Left renal cortex interstitium (tissue), 4 donors: ENCODE measurements around the gene RPS2. TPM values are rescaled to one million over a fixed set of nuclear protein-coding genes. Genes with fewer than 3 reads are reported as not detected.

Source experiments
- DNase-seq, 4 donors: peaks; one replicate each; pipeline ENCODE4 v3.0.0-alpha.2; 2013; ENCODE audit warnings: low read depth in 4 of 4, low spot score in 2 of 4, missing footprints in 1 of 4
- polyA plus RNA-seq, 4 donors: library from polyadenylated mRNA; unstranded; fragments of 120-200 nt; gene quantifications; one replicate each; pipeline ENCODE4 v1.2.1, GENCODE V29; 2013; ENCODE audit not compliant: insufficient read length in 4 of 4

Gene RPS2
- polyA plus RNA-seq, 4 donors, result 1,679 to 2,513 (median 2,183) TPM

- DNase-seq, result no peak
Measured at GRCh38 chr16:1982991-1983543, 18.4 kb upstream of the RPS2 start.

- DNase-seq, result no peak
Measured at GRCh38 chr16:1982013-1982433, 17.4 kb upstream of the RPS2 start.

DNA sequence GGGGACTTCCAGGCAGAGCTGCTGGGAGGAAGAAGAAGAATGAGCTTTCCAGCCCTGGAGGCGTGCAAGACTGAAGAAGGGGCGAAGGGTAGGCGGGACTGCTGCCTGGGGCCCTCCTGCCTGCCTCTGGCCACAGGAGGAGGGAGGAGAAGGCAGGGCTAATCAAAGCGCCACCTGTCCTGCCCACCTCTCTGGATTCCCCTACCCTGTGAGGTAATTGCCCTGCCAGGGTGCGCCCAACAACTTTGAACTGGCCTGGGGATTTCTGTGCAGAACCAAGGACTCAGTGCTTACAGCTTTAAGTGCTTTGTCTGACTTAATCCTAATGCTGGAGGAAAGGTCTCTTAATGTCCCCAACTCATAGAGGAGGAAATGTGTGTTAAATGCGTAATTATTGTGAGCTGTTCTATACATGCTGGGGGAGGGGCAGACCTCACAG lies 16.8 kb upstream of the RPS2 start, which contains the start of gene NOXO1:
NOXO1 (minus strand) TSS at position 72 of the 439 bp plus-strand sequence. CDS start 290 bp downstream, outside the sequence.
- no peak for DNase-seq

GRCh38 chr16:1980770-1981087 lies 16.1 kb upstream of the RPS2 start:
- DNase-seq, result no peak

- DNase-seq, result no peak
Measured at GRCh38 chr16:1980030-1980769, 15.6 kb upstream of the RPS2 start.

DNA sequence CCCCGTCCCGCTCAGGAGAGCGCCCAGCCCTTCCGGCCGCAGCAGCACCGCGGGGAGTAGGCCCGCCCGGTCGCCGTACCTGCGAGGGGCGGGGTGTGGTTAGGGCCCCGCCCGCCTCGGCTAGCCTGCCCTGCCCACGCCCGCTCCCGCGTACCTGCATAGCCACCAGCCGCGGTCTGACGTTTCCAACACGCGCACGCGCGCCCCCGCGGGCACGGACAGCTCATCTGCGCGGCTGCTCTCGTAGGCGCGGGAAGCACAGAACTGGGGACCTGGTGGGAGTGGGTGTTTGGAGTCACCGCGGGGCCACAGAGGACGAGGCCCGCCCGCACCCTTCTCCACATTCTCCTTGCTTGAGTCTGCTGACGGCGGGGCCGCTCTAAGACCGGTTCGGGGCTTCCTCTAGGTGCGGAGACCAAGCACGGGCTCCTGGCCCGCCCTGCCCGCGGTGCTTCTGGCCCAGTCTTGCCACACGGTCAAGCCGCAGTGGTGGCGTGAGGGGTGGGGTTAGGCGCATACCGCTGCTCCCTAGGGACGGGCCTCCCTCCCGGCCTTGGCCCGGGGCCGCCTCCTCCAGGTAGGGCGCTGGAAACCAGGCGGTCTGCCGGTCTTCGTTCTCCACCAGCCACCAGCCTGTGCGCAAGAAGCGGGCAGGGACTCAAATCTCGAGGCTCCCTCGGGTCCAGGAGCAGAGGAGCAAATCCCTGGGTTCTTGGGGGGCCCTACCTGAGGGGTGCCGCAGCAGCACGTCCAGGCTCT lies 14.8 kb upstream of the RPS2 start:
- no peak for DNase-seq

DNA sequence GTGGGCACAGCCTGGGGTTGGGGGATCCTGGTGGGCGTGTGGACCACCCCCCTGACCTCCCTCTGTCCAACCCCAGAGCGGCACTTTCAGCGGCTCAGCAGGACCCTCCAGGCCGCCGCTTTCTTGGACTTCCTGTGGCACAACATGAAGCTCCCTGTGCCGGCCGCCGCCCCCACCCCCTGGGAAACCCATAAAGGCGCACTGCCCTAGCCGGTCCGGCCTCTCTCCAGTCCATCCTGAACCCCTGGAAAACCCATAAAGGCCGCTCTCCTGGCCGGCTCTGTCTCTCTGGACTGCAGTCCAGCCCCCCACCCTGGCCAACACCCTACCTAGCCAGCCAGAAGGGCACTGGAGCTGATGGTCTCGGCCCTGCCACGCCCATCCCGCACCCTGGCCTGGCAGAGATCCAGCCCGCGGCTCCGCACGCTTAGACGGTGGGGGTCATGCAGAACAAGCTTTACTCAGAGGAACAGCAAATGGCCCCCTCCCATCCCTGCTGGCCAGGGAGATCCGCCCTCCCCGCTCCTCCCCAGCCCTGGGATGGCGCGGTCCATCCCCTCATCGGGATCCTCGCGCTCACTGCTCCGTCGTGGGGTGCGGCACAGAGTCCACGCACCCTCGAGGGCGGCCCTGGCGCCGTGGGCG lies 14.0 kb upstream of the RPS2 start:
- DNase-seq, result no peak

DNA sequence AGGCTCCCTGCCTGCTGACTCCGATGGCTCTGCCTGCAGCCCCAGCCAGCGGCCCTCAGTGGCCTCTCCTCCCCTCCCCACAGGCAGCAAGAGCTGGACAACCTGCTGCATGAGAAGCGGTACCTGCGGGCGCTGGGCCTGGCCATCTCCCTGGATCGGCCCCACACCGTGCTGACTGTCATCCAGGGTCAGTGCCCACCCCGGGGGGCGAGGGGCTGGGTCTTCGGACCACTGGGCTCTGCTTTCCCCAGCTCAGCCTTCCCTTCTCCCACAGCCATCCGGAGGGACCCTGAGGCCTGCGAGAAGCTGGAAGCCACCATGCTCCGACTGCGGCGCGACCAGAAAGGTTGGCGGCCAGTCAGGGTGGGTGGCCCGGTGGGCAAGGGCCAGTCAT lies 13.2 kb upstream of the RPS2 start:
- no peak for DNase-seq

GRCh38 chr16:1976951-1977874 lies 12.6 kb upstream of the RPS2 start:
- DNase-seq, result no peak

DNA sequence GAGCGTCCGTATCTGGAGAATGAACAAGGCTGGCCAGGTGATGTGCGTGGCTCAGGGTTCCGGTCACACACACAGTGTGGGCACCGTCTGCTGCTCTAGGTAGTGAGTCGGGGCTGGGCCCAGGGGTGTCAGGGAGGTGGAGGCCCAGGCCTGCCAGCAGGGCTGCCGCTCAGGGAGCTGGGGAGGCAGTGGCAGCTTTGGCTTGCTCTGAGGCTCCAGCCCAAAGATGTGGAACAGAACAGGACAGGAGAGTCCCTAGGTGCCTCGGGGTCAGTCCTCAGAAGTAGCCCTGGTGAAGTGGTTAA lies 11.5 kb upstream of the RPS2 start:
- no peak for DNase-seq

DNA sequence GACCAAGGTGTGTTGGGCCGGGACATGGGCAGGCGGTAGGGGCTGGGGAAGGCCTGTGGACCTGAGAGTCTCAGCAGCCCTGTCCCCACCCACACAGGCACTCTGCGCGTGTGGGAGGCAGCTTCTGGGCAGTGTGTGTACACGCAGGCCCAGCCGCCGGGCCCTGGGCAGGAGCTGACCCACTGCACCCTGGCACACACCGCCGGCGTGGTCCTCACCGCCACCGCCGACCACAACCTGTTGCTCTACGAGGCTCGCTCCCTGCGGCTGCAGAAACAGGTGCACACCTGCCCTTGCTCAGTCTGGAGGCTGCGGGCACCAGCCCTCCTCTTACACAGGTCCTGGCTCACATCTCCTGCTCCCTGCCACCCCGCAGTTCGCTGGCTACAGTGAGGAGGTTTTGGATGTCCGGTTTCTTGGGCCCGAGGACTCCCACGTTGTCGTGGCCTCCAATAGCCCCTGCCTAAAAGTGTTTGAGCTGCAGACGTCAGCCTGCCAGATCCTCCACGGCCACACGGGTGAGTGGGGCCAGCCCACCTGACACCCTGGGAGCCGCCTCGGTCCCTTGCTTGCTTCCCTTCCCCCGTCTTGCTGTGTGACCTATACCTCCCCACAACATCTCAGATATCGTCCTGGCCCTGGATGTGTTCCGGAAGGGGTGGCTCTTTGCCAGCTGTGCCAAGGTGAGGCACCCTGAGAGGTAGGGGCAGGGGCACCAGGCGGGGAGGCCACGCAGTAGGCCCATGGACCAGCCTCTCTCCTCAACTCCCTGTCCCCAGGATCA lies 11.0 kb upstream of the RPS2 start:
- no peak for DNase-seq

GRCh38 chr16:1974157-1975070 lies 9.8 kb upstream of the RPS2 start:
- no peak for DNase-seq

DNA sequence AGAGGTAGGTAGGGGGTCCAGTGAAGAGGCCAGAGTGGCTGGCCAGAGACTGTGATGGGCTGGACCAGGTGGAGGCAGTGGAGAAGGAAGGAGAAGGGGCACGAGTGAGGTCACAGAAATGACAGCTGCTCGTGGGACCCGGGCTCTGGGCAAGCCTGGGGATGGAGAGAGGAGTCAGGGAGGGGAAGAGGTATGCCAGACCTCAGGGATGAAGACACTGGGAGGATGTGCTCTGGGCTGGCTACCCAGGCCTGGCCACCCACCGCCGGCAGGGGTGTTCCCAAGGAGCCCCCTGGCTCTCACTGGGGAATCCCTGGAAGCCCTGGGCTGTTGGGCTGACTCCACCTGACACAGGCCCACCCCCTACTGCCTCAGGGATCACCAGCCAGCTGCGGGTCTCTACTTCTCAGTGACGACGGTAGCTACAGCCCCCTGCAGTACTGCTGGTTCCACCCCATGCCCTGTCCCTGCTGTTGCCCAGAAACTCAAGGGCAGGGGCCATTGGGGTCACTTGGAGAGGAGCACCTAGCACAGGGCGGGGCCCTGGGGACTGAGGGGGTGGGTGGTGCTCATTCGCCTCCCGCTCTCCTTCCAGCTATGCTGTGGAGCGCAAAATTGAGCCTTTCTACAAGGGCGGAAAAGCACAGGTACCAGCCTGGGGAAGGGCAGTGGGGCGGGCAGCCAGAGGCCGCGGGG lies 9.0 kb upstream of the RPS2 start:
- DNase-seq, result no peak

- DNase-seq, result no peak
Measured at GRCh38 chr16:1972490-1972877, 7.9 kb upstream of the RPS2 start.

- DNase-seq, result peak in 3 of 4 donors; percentile 85 to 88 (median 86)
Measured at GRCh38 chr16:1971796-1972489, 7.3 kb upstream of the RPS2 start, which contains the start of gene TBL3. Gene TBL3, plus strand, starts transcription at chr16:1972053. Its CDS starts 112 bp downstream, at chr16:1972165.

- DNase-seq, result no peak
Measured at GRCh38 chr16:1968146-1968953, 3.7 kb upstream of the RPS2 start.
